ENCODE data around the gene GDF7. TPM values are rescaled to one million over a fixed set of nuclear protein-coding genes. Genes with fewer than 3 reads are reported as not detected.

The GDF7 gene
- total and polyA plus RNA-seq, 2 donors (not counting 3 experiments of a cell fraction or from before 2014, with no cell fraction given), result 3.7 to 3.9 TPM

DNA sequence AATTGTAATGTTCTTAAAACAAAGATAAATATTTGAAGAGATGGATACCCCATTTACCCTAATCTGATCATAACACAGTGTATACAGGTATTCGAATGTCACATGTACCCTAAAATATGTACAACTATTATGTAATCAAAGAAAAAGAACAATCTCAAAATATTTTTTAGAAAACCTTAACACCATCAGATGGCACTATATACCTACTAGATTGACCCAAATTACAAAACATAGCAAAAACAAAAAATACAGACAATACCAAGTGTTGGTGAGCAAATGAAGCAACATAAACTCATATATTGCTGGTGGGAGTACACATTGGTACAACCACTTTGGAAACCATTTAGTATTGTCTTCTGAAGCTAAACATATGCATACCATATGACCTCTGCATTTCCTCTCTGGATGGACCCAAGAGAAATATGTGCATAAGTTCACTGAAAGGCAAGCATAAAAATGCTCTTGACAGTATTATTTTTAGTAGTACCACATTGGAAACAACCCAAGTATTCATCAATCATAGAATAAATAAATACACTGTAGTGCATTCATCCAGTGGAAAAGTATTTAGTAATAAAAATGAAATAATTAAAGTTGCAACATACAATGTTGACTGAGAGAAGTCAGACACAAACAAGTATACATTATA is 55.8 kb downstream of the GDF7 start:
- TF ChIP-seq, protein P1, sequence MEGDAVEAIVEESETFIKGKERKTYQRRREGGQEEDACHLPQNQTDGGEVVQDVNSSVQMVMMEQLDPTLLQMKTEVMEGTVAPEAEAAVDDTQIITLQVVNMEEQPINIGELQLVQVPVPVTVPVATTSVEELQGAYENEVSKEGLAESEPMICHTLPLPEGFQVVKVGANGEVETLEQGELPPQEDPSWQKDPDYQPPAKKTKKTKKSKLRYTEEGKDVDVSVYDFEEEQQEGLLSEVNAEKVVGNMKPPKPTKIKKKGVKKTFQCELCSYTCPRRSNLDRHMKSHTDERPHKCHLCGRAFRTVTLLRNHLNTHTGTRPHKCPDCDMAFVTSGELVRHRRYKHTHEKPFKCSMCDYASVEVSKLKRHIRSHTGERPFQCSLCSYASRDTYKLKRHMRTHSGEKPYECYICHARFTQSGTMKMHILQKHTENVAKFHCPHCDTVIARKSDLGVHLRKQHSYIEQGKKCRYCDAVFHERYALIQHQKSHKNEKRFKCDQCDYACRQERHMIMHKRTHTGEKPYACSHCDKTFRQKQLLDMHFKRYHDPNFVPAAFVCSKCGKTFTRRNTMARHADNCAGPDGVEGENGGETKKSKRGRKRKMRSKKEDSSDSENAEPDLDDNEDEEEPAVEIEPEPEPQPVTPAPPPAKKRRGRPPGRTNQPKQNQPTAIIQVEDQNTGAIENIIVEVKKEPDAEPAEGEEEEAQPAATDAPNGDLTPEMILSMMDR (IDR thresholded peaks at IDR 0.05; ENCODE audit: extremely low read depth in 1 of 2, insufficient read depth in 1 of 2, low read depth in 1 of 2, low read length in 2 of 2), result no peak
- TF ChIP-seq GATA2 (IDR thresholded peaks at IDR 0.05; ENCODE audit: insufficient read depth, insufficient read length, low read depth, low read length) (no peak), JUN (IDR thresholded peaks at IDR 0.05; ENCODE audit: borderline replicate concordance, insufficient read depth, insufficient read length, low read depth) (no peak), MYC (IDR thresholded peaks at IDR 0.05; ENCODE audit: low read depth, low read length) (no peak), FOS (IDR thresholded peaks at IDR 0.05; ENCODE audit: borderline replicate concordance, insufficient read depth, low read length) (no peak), POLR2AphosphoS5 (IDR thresholded peaks at IDR 0.05; ENCODE audit: insufficient read depth, low read depth, low read length) (no peak), EZH2 (IDR thresholded peaks at IDR 0.05; ENCODE audit: borderline replicate concordance, low read depth, low read length, severe bottlenecking) (no peak)
- no peak for FAIRE-seq
- DNase-seq (ENCODE audit: low read depth, low spot score), result peak; percentile 34
- BruUV-seq (replicated peaks), result no TSS peak
- H3K27me3 ChIP-seq (ENCODE audit: control insufficient read depth in 2 of 2, insufficient read depth in 2 of 2, low read length in 2 of 2), result no peaks in the 10 kb centered on the region
- H3K36me3 ChIP-seq (ENCODE audit: control insufficient read depth in 2 of 2, extremely low read depth in 1 of 2, insufficient read depth in 2 of 2, low read length in 2 of 2), result no peaks in the 10 kb centered on the region
- no peak overlapping the region for H3K27ac ChIP-seq (ENCODE audit: insufficient read depth, low read depth, low read length)
- intact Hi-C loops (cut with micrococcal nuclease) (loop anchor here (2.0 kb wide), 1 partner anchor 240 kb away; no protein-coding TSS in a partner anchor), dilution Hi-C loops (cut with MboI; ENCODE audit: extremely low pct_ligation_motif_present, low sequenced_read_pairs) (no loop called here)
- no peak overlapping the region for H3K4me2 ChIP-seq (ENCODE audit: insufficient read depth, low read length)
- no peak overlapping the region for H3K9ac ChIP-seq (replicated peaks; ENCODE audit: extremely low read depth, insufficient read depth, low read length)
- H3K9me3 ChIP-seq (replicated peaks; ENCODE audit: control insufficient read depth, insufficient read depth, low read length), result no peaks in the 10 kb centered on the region
- ChIA-PET CTCF (interaction anchor here (0.9 kb wide), 1 partner anchor 61 kb away, joined by 3 read pairs; no protein-coding TSS in a partner anchor), POLR2A (no interaction called here)
- no peaks in the 10 kb centered on the region for H3K79me2 ChIP-seq (ENCODE audit: control insufficient read depth, insufficient read depth, low read length)
- H3K4me1 ChIP-seq (ENCODE audit: control insufficient read depth, extremely low read depth, insufficient read depth, low read length), result peaks cover 5% of the 10 kb centered on the region
- no peak overlapping the region for H3K4me3 ChIP-seq (replicated peaks in 1 of 3; ENCODE audit: insufficient read depth in 1 of 3, low read depth in 1 of 3, low read length in 3 of 3)
- H4K20me1 ChIP-seq (replicated peaks; ENCODE audit: control insufficient read depth, extremely low read depth, insufficient read depth, low read length), result no peaks in the 10 kb centered on the region
- H2AFZ ChIP-seq (ENCODE audit: low read depth, low read length), result no peak overlapping the region
- H3K9me1 ChIP-seq (replicated peaks; ENCODE audit: control insufficient read depth, extremely low read depth, insufficient read depth, low read length), result no peaks in the 10 kb centered on the region
